NCI-H187 treated with DMSO at 0.1 percent for 48 hours (cell line): ENCODE measurements around the gene OR6Q1.
A peak's percentile ranks its signal among the peaks of the same experiment; 100 is the strongest.
"Not testable (repeated sequence)": the region's sequence is repeated elsewhere in the genome, so short reads cannot be mapped to it uniquely, and the experiment has no call there.

Experiments used
- DNase-seq: peaks from one replicate; lab custom pipeline; 2025; lab: John Stamatoyannopoulos, UW

The OR6Q1 gene

GRCh38 chr11:58030653-58031052, at the start of gene OR6Q1:
Gene OR6Q1 (plus strand): TSS chr11:58030953. CDS start chr11:58030953, 0 bp downstream.
- DNase-seq: no peak

- no peak for DNase-seq
These were observed 49.2 kb upstream of the OR6Q1 start for GRCh38 chr11:57981536-57981935.

GRCh38 chr11:57982776-57983175, 48.0 kb upstream of the OR6Q1 start:
- peak; percentile 5 for DNase-seq

GRCh38 chr11:57983191-57983590, 47.6 kb upstream of the OR6Q1 start:
- DNase-seq: no peak

- DNase-seq: not testable (repeated sequence)
These were observed 31.2 kb upstream of the OR6Q1 start for GRCh38 chr11:57999523-57999922.

GRCh38 chr11:58000021-58000420, 30.7 kb upstream of the OR6Q1 start:
- not testable (repeated sequence) for DNase-seq

- DNase-seq: no peak
These were observed 30.1 kb upstream of the OR6Q1 start for GRCh38 chr11:58000699-58001098.

GRCh38 chr11:58003036-58003435, 27.7 kb upstream of the OR6Q1 start:
- no peak for DNase-seq

GRCh38 chr11:58003591-58003990, 27.2 kb upstream of the OR6Q1 start:
- DNase-seq: no peak

- no peak for DNase-seq
These were observed 26.1 kb upstream of the OR6Q1 start for GRCh38 chr11:58004664-58005063.

- DNase-seq: no peak
These were observed 23.8 kb upstream of the OR6Q1 start for GRCh38 chr11:58006940-58007339.

- no peak for DNase-seq
These were observed 19.0 kb upstream of the OR6Q1 start for GRCh38 chr11:58011771-58012170.

GRCh38 chr11:58023435-58023931, 7.3 kb upstream of the OR6Q1 start, which contains the start of gene OR9Q1:
Gene OR9Q1 (plus strand): TSS chr11:58023881. CDS start chr11:58179445, 155,564 bp downstream.
- no peak for DNase-seq

GRCh38 chr11:58024601-58025091, 6.1 kb upstream of the OR6Q1 start:
- no peak for DNase-seq

GRCh38 chr11:58027341-58027740, 3.4 kb upstream of the OR6Q1 start:
- DNase-seq: no peak

- no peak for DNase-seq
These were observed 1.9 kb upstream of the OR6Q1 start for GRCh38 chr11:58028687-58029411.

GRCh38 chr11:58034471-58034870, 3.7 kb downstream of the OR6Q1 start:
- no peak for DNase-seq

- no peak for DNase-seq
These were observed 8.8 kb downstream of the OR6Q1 start for GRCh38 chr11:58039589-58039988.

GRCh38 chr11:58043379-58043778, 12.6 kb downstream of the OR6Q1 start:
- DNase-seq: no peak

- no peak for DNase-seq
These were observed 15.5 kb downstream of the OR6Q1 start for GRCh38 chr11:58046231-58046630.

- DNase-seq: no peak
These were observed 17.1 kb downstream of the OR6Q1 start for GRCh38 chr11:58047818-58048217.

- no peak for DNase-seq
These were observed 25.2 kb downstream of the OR6Q1 start for GRCh38 chr11:58055806-58056401.

- no peak for DNase-seq
These were observed 26.7 kb downstream of the OR6Q1 start for GRCh38 chr11:58057481-58057880.
